ENCODE results near the gene MRPL32. TPM values are rescaled to one million over a fixed set of nuclear protein-coding genes. Genes with fewer than 3 reads are reported as not detected.

Gene MRPL32
- total and polyA plus RNA-seq, 2 of the 13 experiments (the other 11 are each of a cell fraction or from before 2014, with no cell fraction given), result 39.0 to 81.2 TPM

GRCh38 chr7:42982604-42983115, 50.5 kb downstream of the MRPL32 start (continued):
- TF ChIP-seq FOXO4 (CRISPR knock-in tag; conservative IDR thresholded peaks at IDR 0.05), result no peak
- peak; percentile 21; the same call in 1 of the 2 replicates for TF ChIP-seq ZNF205 (CRISPR knock-in tag; IDR thresholded peaks at IDR 0.05)
- TF ChIP-seq MAFK (conservative IDR thresholded peaks at IDR 0.05 in 1 of 2, IDR thresholded peaks at IDR 0.05 in 1 of 2; ENCODE audit: low read length in 2 of 2), result no peak
- TF ChIP-seq RXRB (CRISPR knock-in tag; IDR thresholded peaks at IDR 0.05; ENCODE audit: borderline replicate concordance), result peak; percentile 95; the same call in 1 of the 2 replicates
- no peak for TF ChIP-seq ZBTB14 (CRISPR knock-in tag; IDR thresholded peaks at IDR 0.05)
- TF ChIP-seq SMAD9 (CRISPR knock-in tag; IDR thresholded peaks at IDR 0.05), result no peak
- peak; percentile 71 for TF ChIP-seq MED1 (CRISPR knock-in tag; IDR thresholded peaks at IDR 0.05)
- peak; percentile 67 for TF ChIP-seq SAP130 (CRISPR knock-in tag; IDR thresholded peaks at IDR 0.05; ENCODE audit: low read depth)
- TF ChIP-seq HOXA3 (CRISPR knock-in tag; IDR thresholded peaks at IDR 0.05), result peak; percentile 72; the same call in 1 of the 2 replicates
- no peak for TF ChIP-seq ATF1 (CRISPR knock-in tag; IDR thresholded peaks at IDR 0.05)
- TF ChIP-seq ZNF260 (CRISPR knock-in tag; IDR thresholded peaks at IDR 0.05; ENCODE audit: borderline replicate concordance, low read depth), result no peak
- TF ChIP-seq SNAPC5 (CRISPR knock-in tag; IDR thresholded peaks at IDR 0.05; ENCODE audit: borderline replicate concordance), result 0 out of 2 replicates have a peak, but pooled peaks have one; percentile 39
- TF ChIP-seq MTA3 (CRISPR knock-in tag; IDR thresholded peaks at IDR 0.05), result no peak
- TF ChIP-seq REST (IDR thresholded peaks at IDR 0.05; ENCODE audit: borderline replicate concordance in 1 of 2, low read depth in 1 of 2, low read length in 2 of 2), result no peak
- no peak for TF ChIP-seq GATAD1 (CRISPR knock-in tag; IDR thresholded peaks at IDR 0.05)
- no peak for TF ChIP-seq FOXC1 (CRISPR knock-in tag; IDR thresholded peaks at IDR 0.05; ENCODE audit: borderline replicate concordance)
- no peak for TF ChIP-seq ZNF512B (CRISPR knock-in tag; IDR thresholded peaks at IDR 0.05; ENCODE audit: borderline replicate concordance)
- no peak for TF ChIP-seq NAIF1 (CRISPR knock-in tag; IDR thresholded peaks at IDR 0.05; ENCODE audit: borderline replicate concordance)
- no peak for TF ChIP-seq HNRNPK (IDR thresholded peaks at IDR 0.05; ENCODE audit: low read depth, low read length, poor library complexity, severe bottlenecking)
